Loucy (cell line): ENCODE data around the gene DHRS11.

Experiments
- H2AFZ ChIP-seq: fragments of 200-600 bp; sonication (generic); 2 replicates; pipeline ENCODE4 v1.6.0; 2016; ENCODE audit warnings: antibody characterized with exemption, mild to moderate bottlenecking, low read length, moderate library complexity
- H3F3A ChIP-seq: fragments of 200-600 bp; 2 replicates; pipeline ENCODE4 v1.6.0; 2016; ENCODE audit warnings: antibody characterized with exemption, low read depth, mild to moderate bottlenecking
- H3K27me3 ChIP-seq: fragments of 200-600 bp; sonication (generic); 2 replicates; pipeline ENCODE4 v1.6.1; 2014; ENCODE audit warnings: low read length, mild to moderate bottlenecking; ENCODE audit not compliant: insufficient read depth, poor library complexity, severe bottlenecking
- H3K36me3 ChIP-seq: fragments of 200-600 bp; sonication (generic); 2 replicates; pipeline ENCODE4 v1.6.1; 2016; ENCODE audit warnings: low read length; ENCODE audit not compliant: insufficient read depth
- H3K4me1 ChIP-seq: fragments of 200-600 bp; sonication (generic); 2 replicates; pipeline ENCODE4 v1.5.1; 2014; ENCODE audit warnings: low read length, mild to moderate bottlenecking; ENCODE audit not compliant: insufficient read depth, poor library complexity, severe bottlenecking
- H3K4me2 ChIP-seq: fragments of 200-600 bp; sonication (generic); 2 replicates; pipeline ENCODE4 v1.6.0; 2014; ENCODE audit warnings: antibody characterized with exemption, low read length, low read depth, mild to moderate bottlenecking; ENCODE audit not compliant: poor library complexity, severe bottlenecking
- H3K4me3 ChIP-seq: fragments of 200-600 bp; sonication (generic); 2 replicates; pipeline ENCODE4 v1.5.1; 2014; ENCODE audit warnings: low read length, mild to moderate bottlenecking, mixed read lengths; ENCODE audit not compliant: poor library complexity, severe bottlenecking
- H3K79me2 ChIP-seq: fragments of 200-600 bp; sonication (generic); 2 replicates; pipeline ENCODE4 v1.6.1; 2014; ENCODE audit warnings: low read length; ENCODE audit not compliant: insufficient read depth
- H3K9ac ChIP-seq: fragments of 200-600 bp; sonication (generic); 2 replicates; pipeline ENCODE4 v1.6.0; 2014; ENCODE audit warnings: mild to moderate bottlenecking, low read depth, low read length, moderate library complexity; ENCODE audit not compliant: poor library complexity, severe bottlenecking
- H3K9me2 ChIP-seq: fragments of 200-600 bp; sonication (generic); replicated peaks from 2 replicates; pipeline ENCODE4 v1.6.1; 2016; ENCODE audit warnings: low read depth, low read length, mixed read lengths
- H3K9me3 ChIP-seq: fragments of 200-600 bp; sonication (generic); 2 replicates; pipeline ENCODE4 v1.6.1; 2014; ENCODE audit warnings: mild to moderate bottlenecking, antibody characterized with exemption, low read length, low read depth; ENCODE audit not compliant: insufficient read depth
- H4K20me1 ChIP-seq: fragments of 200-600 bp; sonication (generic); 2 replicates; pipeline ENCODE4 v1.6.0; 2014; ENCODE audit warnings: antibody characterized with exemption, low read length, mild to moderate bottlenecking; ENCODE audit not compliant: insufficient read depth, poor library complexity, severe bottlenecking
- EZH2phosphoT487 ChIP-seq: fragments of 200-600 bp; IDR thresholded peaks from 2 replicates; pipeline ENCODE4 v1.6.1; 2018; ENCODE audit warnings: antibody characterized with exemption, mild to moderate bottlenecking, moderate library complexity, borderline replicate concordance
- TF ChIP-seq, protein P1 (sequence below): fragments of 200-600 bp; sonication (generic); conservative IDR thresholded peaks from 2 replicates; pipeline ENCODE4 v1.5.1; 2014; ENCODE audit warnings: mild to moderate bottlenecking, antibody characterized with exemption, low read length

The DHRS11 gene

DNA sequence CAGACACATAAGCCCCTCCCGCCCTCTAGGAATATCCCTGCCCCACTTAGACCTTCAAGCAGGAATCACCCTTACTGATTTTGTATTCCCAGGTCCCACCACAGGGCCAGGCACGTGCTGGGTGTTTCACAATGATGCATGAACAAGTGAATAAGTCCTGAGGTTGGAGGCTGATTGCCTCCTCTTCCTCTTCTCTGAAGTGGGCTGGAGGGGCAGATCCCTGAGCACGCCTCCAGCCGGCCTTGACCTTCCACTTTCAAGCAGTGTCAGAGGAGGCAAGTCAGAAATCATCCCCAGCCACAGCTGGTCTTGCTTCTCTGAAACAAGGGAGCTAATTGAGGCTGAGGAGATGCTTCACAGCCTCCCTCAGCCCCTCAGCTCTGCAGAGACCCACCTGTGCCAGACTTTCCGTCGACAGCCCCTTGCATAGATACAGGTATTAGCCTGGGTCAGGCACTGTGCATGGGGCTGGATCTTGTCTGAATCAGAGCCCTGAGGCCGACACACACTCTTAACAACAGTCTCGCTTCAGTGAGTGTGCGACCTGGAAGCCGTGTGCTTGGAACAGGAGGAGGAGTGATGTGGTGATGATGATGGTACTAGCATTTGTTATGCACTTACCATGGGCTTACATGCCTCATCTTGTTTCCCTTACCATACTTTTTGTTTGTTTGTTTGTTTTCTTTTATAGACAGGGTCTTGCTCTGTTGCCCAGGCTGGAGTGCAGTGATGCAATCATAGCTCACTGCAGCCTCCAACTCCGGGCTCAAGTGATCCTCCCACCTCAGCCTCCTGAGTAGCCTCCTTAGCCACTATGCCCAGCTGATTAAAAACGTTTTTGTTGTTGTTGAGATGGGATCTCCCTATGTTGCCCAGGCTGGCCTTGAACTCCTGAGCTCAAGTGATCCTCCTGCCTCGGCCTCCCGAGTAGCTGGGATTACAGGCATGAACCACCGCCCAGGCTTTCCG lies 24.7 kb downstream of the DHRS11 start:
- Histone ChIP-seq H3K9ac (no peak overlapping the region), H3K27me3 (no peaks in the 10 kb centered on the region), H3K9me2 (no peaks in the 10 kb centered on the region), H3K4me2 (no peak overlapping the region), H3K4me3 (no peak overlapping the region), H4K20me1 (no peaks in the 10 kb centered on the region), H3K79me2 (no peaks in the 10 kb centered on the region), H3F3A (no peaks in the 10 kb centered on the region), H3K36me3 (no peaks in the 10 kb centered on the region), H2AFZ (no peak overlapping the region), H3K9me3 (no peaks in the 10 kb centered on the region), H3K4me1 (no peaks in the 10 kb centered on the region)
- TF ChIP-seq, protein P1, sequence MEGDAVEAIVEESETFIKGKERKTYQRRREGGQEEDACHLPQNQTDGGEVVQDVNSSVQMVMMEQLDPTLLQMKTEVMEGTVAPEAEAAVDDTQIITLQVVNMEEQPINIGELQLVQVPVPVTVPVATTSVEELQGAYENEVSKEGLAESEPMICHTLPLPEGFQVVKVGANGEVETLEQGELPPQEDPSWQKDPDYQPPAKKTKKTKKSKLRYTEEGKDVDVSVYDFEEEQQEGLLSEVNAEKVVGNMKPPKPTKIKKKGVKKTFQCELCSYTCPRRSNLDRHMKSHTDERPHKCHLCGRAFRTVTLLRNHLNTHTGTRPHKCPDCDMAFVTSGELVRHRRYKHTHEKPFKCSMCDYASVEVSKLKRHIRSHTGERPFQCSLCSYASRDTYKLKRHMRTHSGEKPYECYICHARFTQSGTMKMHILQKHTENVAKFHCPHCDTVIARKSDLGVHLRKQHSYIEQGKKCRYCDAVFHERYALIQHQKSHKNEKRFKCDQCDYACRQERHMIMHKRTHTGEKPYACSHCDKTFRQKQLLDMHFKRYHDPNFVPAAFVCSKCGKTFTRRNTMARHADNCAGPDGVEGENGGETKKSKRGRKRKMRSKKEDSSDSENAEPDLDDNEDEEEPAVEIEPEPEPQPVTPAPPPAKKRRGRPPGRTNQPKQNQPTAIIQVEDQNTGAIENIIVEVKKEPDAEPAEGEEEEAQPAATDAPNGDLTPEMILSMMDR: no peak
- no peak for TF ChIP-seq EZH2phosphoT487

DNA sequence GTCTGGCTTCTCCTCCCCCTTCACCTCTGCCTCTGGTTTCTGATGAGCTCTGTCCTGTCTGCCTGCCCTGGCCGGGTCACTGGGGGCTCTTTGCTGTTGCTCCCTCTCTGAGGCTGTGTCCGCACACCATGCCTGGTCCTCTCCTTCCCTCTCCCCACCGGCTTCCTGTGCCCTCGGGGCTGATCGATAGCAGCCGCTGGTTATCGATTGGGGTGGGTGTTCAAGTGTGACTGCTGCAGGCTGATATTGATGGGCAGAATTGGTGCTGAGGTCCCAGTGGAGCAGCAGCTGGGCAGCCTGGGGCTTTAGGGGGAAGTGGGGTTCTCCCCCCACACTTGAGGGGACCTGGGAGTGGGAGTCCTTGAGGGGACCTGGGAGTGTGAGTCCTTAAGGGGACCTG lies 26.1 kb downstream of the DHRS11 start:
- H3K4me2 ChIP-seq: no peak overlapping the region

DNA sequence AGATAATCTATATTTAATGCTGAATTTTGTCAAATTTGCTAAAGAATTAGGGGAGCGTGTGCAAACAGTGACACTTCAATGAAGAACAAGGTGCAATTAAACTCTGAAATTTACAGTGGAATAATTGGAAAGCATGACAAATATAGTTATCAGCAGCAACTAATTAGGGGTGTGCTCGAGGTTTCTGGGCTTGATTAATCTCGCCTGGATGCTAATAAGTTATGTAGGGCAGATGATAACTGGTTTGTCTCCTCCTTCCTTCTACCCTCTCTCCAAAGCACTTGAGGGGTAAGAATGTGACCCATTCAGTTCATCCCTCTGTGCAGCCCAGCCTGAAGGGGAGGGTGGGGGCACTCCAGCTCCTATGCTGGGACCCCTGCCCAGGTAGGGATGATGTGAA lies 31.6 kb downstream of the DHRS11 start:
- H2AFZ ChIP-seq: no peak overlapping the region
- no peaks in the 10 kb centered on the region for H3K36me3 ChIP-seq
- H3K4me2 ChIP-seq: no peak overlapping the region
- no peaks in the 10 kb centered on the region for H3K9me2 ChIP-seq
- no peaks in the 10 kb centered on the region for H3K79me2 ChIP-seq
- no peaks in the 10 kb centered on the region for H3K4me1 ChIP-seq
- H3K4me3 ChIP-seq: no peak overlapping the region
- no peak for TF ChIP-seq EZH2phosphoT487
- TF ChIP-seq, protein P1: no peak
- no peak overlapping the region for H3K9ac ChIP-seq
- H3F3A ChIP-seq: no peaks in the 10 kb centered on the region
- H4K20me1 ChIP-seq: no peaks in the 10 kb centered on the region
- H3K27me3 ChIP-seq: no peaks in the 10 kb centered on the region
- no peaks in the 10 kb centered on the region for H3K9me3 ChIP-seq

More for the DNA sequence above, 26.1 kb downstream of the DHRS11 start:
- Histone ChIP-seq H3K79me2 (no peaks in the 10 kb centered on the region), H3K4me1 (no peaks in the 10 kb centered on the region), H3K9me2 (no peaks in the 10 kb centered on the region), H3F3A (no peaks in the 10 kb centered on the region), H3K27me3 (no peaks in the 10 kb centered on the region), H3K4me3 (no peak overlapping the region), H4K20me1 (no peaks in the 10 kb centered on the region), H3K9ac (no peak overlapping the region), H2AFZ (no peak overlapping the region), H3K9me3 (no peaks in the 10 kb centered on the region), H3K36me3 (no peaks in the 10 kb centered on the region)
- TF ChIP-seq, protein P1: no peak
- TF ChIP-seq EZH2phosphoT487: no peak
